Neuronal stem cell (in vitro differentiated cells): Measurements from ENCODE around the gene SLITRK3. TPM values are rescaled to one million over a fixed set of nuclear protein-coding genes. Genes with fewer than 3 reads are reported as not detected.

Experiments
- DNase-seq: peaks from one replicate; pipeline ENCODE4 v3.0.0-alpha.2; 2013; ENCODE audit warnings: low spot score
- H2AFZ ChIP-seq: one replicate; pipeline ENCODE4 v1.6.1; 2013; ENCODE audit warnings: mild to moderate bottlenecking, low read length, inconsistent platforms
- H2AK5ac ChIP-seq: 2 replicates; pipeline ENCODE4 v1.6.1; 2013; ENCODE audit warnings: low read depth, mild to moderate bottlenecking, inconsistent platforms, low read length, moderate library complexity, mixed read lengths
- H2BK120ac ChIP-seq: 2 replicates; pipeline ENCODE4 v1.6.1; 2013; ENCODE audit warnings: low read depth, mild to moderate bottlenecking, inconsistent platforms, low read length, moderate library complexity, mixed read lengths
- H2BK12ac ChIP-seq: one replicate; pipeline ENCODE4 v1.6.1; 2013; ENCODE audit warnings: low read length, inconsistent platforms
- H2BK15ac ChIP-seq: 2 replicates; pipeline ENCODE4 v1.6.1; 2013; ENCODE audit warnings: mild to moderate bottlenecking, low read length, inconsistent platforms, mixed read lengths
- H2BK5ac ChIP-seq: one replicate; pipeline ENCODE4 v1.6.1; 2013; ENCODE audit warnings: inconsistent platforms, mild to moderate bottlenecking, low read length, moderate library complexity
- H3K14ac ChIP-seq: one replicate; pipeline ENCODE4 v1.6.1; 2013; ENCODE audit warnings: low read length, inconsistent platforms
- H3K18ac ChIP-seq: 2 replicates; pipeline ENCODE4 v1.6.1; 2013; ENCODE audit warnings: low read length, inconsistent platforms
- H3K23ac ChIP-seq: 2 replicates; pipeline ENCODE4 v1.6.1; 2013; ENCODE audit warnings: low read depth, mild to moderate bottlenecking, mixed read lengths, low read length, inconsistent platforms; ENCODE audit not compliant: poor library complexity
- H3K27ac ChIP-seq: replicated peaks from 3 replicates; pipeline ENCODE4 v1.5.1; 2013; ENCODE audit warnings: low read length, inconsistent platforms
- H3K27me3 ChIP-seq, 3 experiments: 2 replicates each; pipeline ENCODE4 v1.6.1; 2013; ENCODE audit warnings: low read length in 3 of 3, mild to moderate bottlenecking in 2 of 3, inconsistent platforms in 1 of 3, low read depth in 1 of 3, mixed read lengths in 1 of 3, moderate library complexity in 1 of 3; ENCODE audit not compliant: control insufficient read depth in 3 of 3, insufficient read depth in 3 of 3
- H3K36me3 ChIP-seq, 2 donors: replicated peaks in 1 of 2; 2 replicates each; pipeline ENCODE4 v1.6.1; 2013; ENCODE audit warnings: low read length in 2 of 2; ENCODE audit not compliant: control insufficient read depth in 2 of 2, insufficient read depth in 2 of 2
- H3K4ac ChIP-seq: 2 replicates; pipeline ENCODE4 v1.6.1; 2013; ENCODE audit warnings: inconsistent platforms, mild to moderate bottlenecking, low read length, moderate library complexity
- H3K4me1 ChIP-seq, 2 donors: 1 replicate in 1 of 2; 2 replicates in 1 of 2; pipeline ENCODE4 v1.6.1; 2013; ENCODE audit warnings: low read length in 2 of 2, low read depth in 1 of 2; ENCODE audit not compliant: control insufficient read depth in 2 of 2, insufficient read depth in 1 of 2
- H3K4me2 ChIP-seq: one replicate; pipeline ENCODE4 v1.6.1; 2013; ENCODE audit warnings: mild to moderate bottlenecking, low read length, inconsistent platforms; ENCODE audit not compliant: insufficient read depth, poor library complexity, severe bottlenecking
- H3K4me3 ChIP-seq, 2 donors: 2 replicates each; pipeline ENCODE4 v1.5.1; 2013; ENCODE audit warnings: low read length in 2 of 2, mild to moderate bottlenecking in 2 of 2, inconsistent platforms in 1 of 2, moderate library complexity in 1 of 2
- H3K79me1 ChIP-seq: one replicate; pipeline ENCODE4 v1.6.1; 2013; ENCODE audit warnings: low read depth, mild to moderate bottlenecking, inconsistent platforms, low read length, moderate library complexity
- H3K9ac ChIP-seq: one replicate; pipeline ENCODE4 v1.6.1; 2013; ENCODE audit warnings: mild to moderate bottlenecking, low read depth, low read length, inconsistent platforms; ENCODE audit not compliant: poor library complexity
- H3K9me3 ChIP-seq, 2 donors: replicated peaks in 1 of 2; 2 replicates each; pipeline versions ENCODE3 to v1.6.1; 2013; ENCODE audit warnings: low read length in 2 of 2, mild to moderate bottlenecking in 2 of 2, inconsistent platforms in 1 of 2, low read depth in 1 of 2, mixed read lengths in 1 of 2, moderate library complexity in 1 of 2; ENCODE audit not compliant: control insufficient read depth in 2 of 2, insufficient read depth in 1 of 2
- H4K8ac ChIP-seq: one replicate; pipeline ENCODE4 v1.6.1; 2013; ENCODE audit warnings: low read depth, mild to moderate bottlenecking, inconsistent platforms, low read length, moderate library complexity
- H4K91ac ChIP-seq: one replicate; pipeline ENCODE4 v1.6.1; 2013; ENCODE audit warnings: low read length, low read depth, mild to moderate bottlenecking, inconsistent platforms; ENCODE audit not compliant: poor library complexity
- WGBS, 2 donors: extraction: QIAGEN DNeasy Blood & Tissue Kit; methylation state at CpG; one replicate each; pipeline ENCODE4 v1.1.7; 2013; ENCODE audit warnings: missing lambda C conversion rate in 2 of 2, mixed read lengths in 1 of 2; ENCODE audit not compliant: insufficient read length in 2 of 2, insufficient replicate concordance in 1 of 2; ENCODE audit errors: extremely low coverage in 2 of 2; 5-methylcytosine and 5-hydroxymethylcytosine counted together
- polyA plus RNA-seq, 2 experiments: library from polyadenylated mRNA; stranded (reverse); fragments of 200-250 nt; gene quantifications; one replicate each; pipeline ENCODE4 v1.2.3, GENCODE V29; 2013

SLITRK3 gene
- polyA plus RNA-seq (2013, experiment 1 of 2), result 3.5 TPM
- 3.8 TPM for polyA plus RNA-seq (2013, experiment 2 of 2)

GRCh38 chr3:165195640-165196576, at the start of gene SLITRK3:
Gene SLITRK3 (minus strand): TSS chr3:165196384. CDS start chr3:165190830, 5,554 bp downstream.
- H3K4me2 ChIP-seq, result peak within 1 kb of the TSS; percentile 86
- peaks cover 0 to 18% of the 10 kb centered on the region in 2 donors for H3K4me1 ChIP-seq
- WGBS, 2 donors, result no CpG with 5 or more reads among the region's 43 CpGs
- H4K8ac ChIP-seq, result no peak within 1 kb of the TSS
- peak; percentile 40 for DNase-seq
- no peak within 1 kb of the TSS for H2BK15ac ChIP-seq
- H3K9ac ChIP-seq, result peak within 1 kb of the TSS; percentile 32
- H2BK12ac ChIP-seq, result no peak within 1 kb of the TSS
- no peaks in the 10 kb centered on the region for H3K79me1 ChIP-seq
- no peak within 1 kb of the TSS for H4K91ac ChIP-seq
- H3K4ac ChIP-seq, result no peak within 1 kb of the TSS
- H3K18ac ChIP-seq, result peak within 1 kb of the TSS; percentile 61
- no peak within 1 kb of the TSS for H3K14ac ChIP-seq
- H2AK5ac ChIP-seq, result no peak within 1 kb of the TSS
- no peak within 1 kb of the TSS for H3K27ac ChIP-seq
- H2BK5ac ChIP-seq, result no peak within 1 kb of the TSS
- peaks cover 0 to 60% (median 13%) of the 10 kb centered on the region in 3 experiments for H3K27me3 ChIP-seq
- H2BK120ac ChIP-seq, result no peak within 1 kb of the TSS
- no peaks in the 10 kb centered on the region for H3K9me3 ChIP-seq
- H3K36me3 ChIP-seq, result no peaks in the 10 kb centered on the region
- H2AFZ ChIP-seq, result peak within 1 kb of the TSS; percentile 84
- no peak within 1 kb of the TSS for H3K23ac ChIP-seq
- H3K4me3 ChIP-seq, result peak within 1 kb of the TSS; percentile 41 to 85

- no peaks in the 10 kb centered on the region for H3K36me3 ChIP-seq
- no peak overlapping the region for H2BK120ac ChIP-seq
- H3K27me3 ChIP-seq, result no peaks in the 10 kb centered on the region
- no peak overlapping the region for H3K4me2 ChIP-seq
- no peak overlapping the region for H4K8ac ChIP-seq
- H3K27ac ChIP-seq, result no peak overlapping the region
- no peaks in the 10 kb centered on the region for H3K9me3 ChIP-seq
- no peak for DNase-seq
- no peak overlapping the region for H3K9ac ChIP-seq
- no peak overlapping the region for H4K91ac ChIP-seq
- no peak overlapping the region for H2AFZ ChIP-seq
- no peak overlapping the region for H2BK15ac ChIP-seq
- no peak overlapping the region for H3K14ac ChIP-seq
- H2BK5ac ChIP-seq, result no peak overlapping the region
- no peaks in the 10 kb centered on the region for H3K4me1 ChIP-seq
- H3K18ac ChIP-seq, result no peak overlapping the region
- H3K4me3 ChIP-seq, result no peak overlapping the region
- H3K23ac ChIP-seq, result no peak overlapping the region
- no peaks in the 10 kb centered on the region for H3K79me1 ChIP-seq
- no peak overlapping the region for H3K4ac ChIP-seq
- H2AK5ac ChIP-seq, result no peak overlapping the region
- H2BK12ac ChIP-seq, result no peak overlapping the region
Observed at GRCh38 chr3:165243597-165243996, 47.4 kb upstream of the SLITRK3 start.

- Histone ChIP-seq H2BK120ac (no peak overlapping the region), H2BK5ac (no peak overlapping the region), H3K18ac (no peak overlapping the region), H3K4me1 (no peaks in the 10 kb centered on the region), H2BK15ac (no peak overlapping the region), H3K14ac (no peak overlapping the region), H3K4me2 (no peak overlapping the region), H3K36me3 (no peaks in the 10 kb centered on the region), H3K9me3 (no peaks in the 10 kb centered on the region), H2AK5ac (no peak overlapping the region), H3K79me1 (no peaks in the 10 kb centered on the region), H3K4ac (no peak overlapping the region), H3K27me3 (no peaks in the 10 kb centered on the region), H4K8ac (no peak overlapping the region), H3K9ac (no peak overlapping the region), H2AFZ (no peak overlapping the region), H3K4me3 (no peak overlapping the region), H3K23ac (no peak overlapping the region), H4K91ac (no peak overlapping the region), H2BK12ac (no peak overlapping the region), H3K27ac (no peak overlapping the region)
- no peak for DNase-seq
- no CpG with 5 or more reads among the region's 5 CpGs for WGBS, 2 donors
Observed at GRCh38 chr3:165233501-165234195, 37.5 kb upstream of the SLITRK3 start.

GRCh38 chr3:165225604-165226003, 29.4 kb upstream of the SLITRK3 start:
- WGBS, 2 donors, result no CpG with 5 or more reads among the region's 1 CpG
- no peak overlapping the region for H3K23ac ChIP-seq
- no peak overlapping the region for H2AK5ac ChIP-seq
- no peaks in the 10 kb centered on the region for H3K36me3 ChIP-seq
- H3K27ac ChIP-seq, result no peak overlapping the region
- no peaks in the 10 kb centered on the region for H3K79me1 ChIP-seq
- H3K4ac ChIP-seq, result no peak overlapping the region
- H2BK5ac ChIP-seq, result no peak overlapping the region
- H3K4me3 ChIP-seq, result no peak overlapping the region
- no peak overlapping the region for H2BK120ac ChIP-seq
- no peak overlapping the region for H2BK15ac ChIP-seq
- no peak overlapping the region for H4K91ac ChIP-seq
- DNase-seq, result no peak
- H3K4me2 ChIP-seq, result no peak overlapping the region
- no peak overlapping the region for H2BK12ac ChIP-seq
- H3K4me1 ChIP-seq, result no peaks in the 10 kb centered on the region
- H4K8ac ChIP-seq, result no peak overlapping the region
- no peaks in the 10 kb centered on the region for H3K27me3 ChIP-seq
- no peaks in the 10 kb centered on the region for H3K9me3 ChIP-seq
- H3K14ac ChIP-seq, result no peak overlapping the region
- no peak overlapping the region for H2AFZ ChIP-seq
- H3K18ac ChIP-seq, result no peak overlapping the region
- no peak overlapping the region for H3K9ac ChIP-seq
